Esophagus muscularis mucosa (tissue), 3 donors: Measurements from ENCODE around the gene SCN3B.

ENCODE experiments used
- CTCF ChIP-seq, 3 experiments: fragments of 200-600 bp in 2 of 3; fragments of 450-650 bp in 1 of 3; sonication (generic) in 2 of 3; IDR thresholded peaks; one replicate each; pipeline ENCODE4 v1.5.1; 2017 to 2019; ENCODE audit warnings: antibody characterized with exemption in 3 of 3, mild to moderate bottlenecking in 2 of 3, moderate library complexity in 1 of 3
- POLR2A ChIP-seq: fragments of 450-650 bp; IDR thresholded peaks from one replicate; pipeline ENCODE4 v1.6.1; 2017; ENCODE audit warnings: antibody characterized with exemption, moderate library complexity, mild to moderate bottlenecking, low read depth

DNA sequence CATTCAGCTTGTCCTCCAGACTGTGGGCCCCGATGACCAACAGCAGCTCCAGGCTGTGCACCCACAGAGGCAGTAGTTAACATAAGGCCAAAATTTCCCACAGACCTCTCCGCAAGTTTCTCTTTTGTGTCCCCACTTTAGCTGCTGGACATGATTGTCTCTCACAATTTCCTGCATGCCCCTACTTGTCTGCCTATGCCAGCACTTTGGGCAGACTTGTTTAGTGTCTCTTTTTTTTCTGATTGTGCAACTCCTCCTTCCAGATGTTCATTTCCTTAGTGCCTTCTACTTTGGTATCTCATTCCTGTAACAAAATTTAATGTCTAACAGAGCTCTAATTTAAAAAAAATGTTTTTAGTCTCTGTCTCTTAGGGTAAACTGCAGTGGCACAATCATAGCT lies 23.8 kb upstream of the SCN3B start:
- TF ChIP-seq CTCF (IDR thresholded peaks at IDR 0.05) (no peak), POLR2A (no peak)
